ENCODE results near the gene IFNL1. TPM values are rescaled to one million over a fixed set of nuclear protein-coding genes. Genes with fewer than 3 reads are reported as not detected.
A peak's percentile ranks its signal among the peaks of the same experiment; 100 is the strongest.
"Not testable (repeated sequence)": the region's sequence is repeated elsewhere in the genome, so short reads cannot be mapped to it uniquely, and the experiment has no call there.

IFNL1 gene
- total RNA-seq, 1 donor from 2014 or later, result not detected

- Mint-ChIP-seq H3K27me3 (ENCODE audit: low read depth) (peaks cover 45% of the 10 kb centered on the region), H3K4me3 (ENCODE audit: unreplicated experiment) (no peak overlapping the region), H3K36me3 (ENCODE audit: low read depth) (peaks cover 2% of the 10 kb centered on the region), H3K27ac (ENCODE audit: unreplicated experiment) (no peak overlapping the region), H3K4me1 (ENCODE audit: low read depth) (no peaks in the 10 kb centered on the region), H3K9me3 (ENCODE audit: low read depth) (peaks cover 7% of the 10 kb centered on the region)
- no peak for TF ChIP-seq CTCF (IDR thresholded peaks at IDR 0.05)
- DNase-seq (ENCODE audit: low spot score), result no peak
Observed at GRCh38 chr19:39261704-39262103, 34.5 kb upstream of the IFNL1 start.

GRCh38 chr19:39262496-39262895 lies 33.7 kb upstream of the IFNL1 start:
- H3K27me3 Mint-ChIP-seq (ENCODE audit: low read depth), result peaks cover 45% of the 10 kb centered on the region

GRCh38 chr19:39263912-39264305 lies 32.3 kb upstream of the IFNL1 start:
- peaks cover 44% of the 10 kb centered on the region for H3K27me3 Mint-ChIP-seq (ENCODE audit: low read depth)
- H3K36me3 Mint-ChIP-seq (ENCODE audit: low read depth), result no peaks in the 10 kb centered on the region
- no peak overlapping the region for H3K4me3 Mint-ChIP-seq (ENCODE audit: unreplicated experiment)
- H3K27ac Mint-ChIP-seq (ENCODE audit: unreplicated experiment), result no peak overlapping the region
- no peak for DNase-seq (ENCODE audit: low spot score)
- H3K4me1 Mint-ChIP-seq (ENCODE audit: low read depth), result no peaks in the 10 kb centered on the region
- TF ChIP-seq CTCF (IDR thresholded peaks at IDR 0.05), result no peak
- no peaks in the 10 kb centered on the region for H3K9me3 Mint-ChIP-seq (ENCODE audit: low read depth)

More at GRCh38 chr19:39262496-39262895, 33.7 kb upstream of the IFNL1 start:
- no peak for TF ChIP-seq CTCF (IDR thresholded peaks at IDR 0.05)
- H3K27ac Mint-ChIP-seq (ENCODE audit: unreplicated experiment), result no peak overlapping the region
- DNase-seq (ENCODE audit: low spot score), result no peak
- H3K9me3 Mint-ChIP-seq (ENCODE audit: low read depth), result no peaks in the 10 kb centered on the region
- no peaks in the 10 kb centered on the region for H3K36me3 Mint-ChIP-seq (ENCODE audit: low read depth)
- no peak overlapping the region for H3K4me3 Mint-ChIP-seq (ENCODE audit: unreplicated experiment)
- H3K4me1 Mint-ChIP-seq (ENCODE audit: low read depth), result no peaks in the 10 kb centered on the region

GRCh38 chr19:39264306-39265290 lies 31.6 kb upstream of the IFNL1 start:
- Mint-ChIP-seq H3K36me3 (ENCODE audit: low read depth) (no peaks in the 10 kb centered on the region), H3K27ac (ENCODE audit: unreplicated experiment) (no peak overlapping the region), H3K27me3 (ENCODE audit: low read depth) (peaks cover 49% of the 10 kb centered on the region), H3K4me3 (ENCODE audit: unreplicated experiment) (peak overlapping the region; percentile 6), H3K9me3 (ENCODE audit: low read depth) (no peaks in the 10 kb centered on the region), H3K4me1 (ENCODE audit: low read depth) (no peaks in the 10 kb centered on the region)
- no peak for DNase-seq (ENCODE audit: low spot score)
- TF ChIP-seq CTCF (IDR thresholded peaks at IDR 0.05), result no peak

- no peak overlapping the region for H3K4me3 Mint-ChIP-seq (ENCODE audit: unreplicated experiment)
- no peak for TF ChIP-seq CTCF (IDR thresholded peaks at IDR 0.05)
- no peaks in the 10 kb centered on the region for H3K9me3 Mint-ChIP-seq (ENCODE audit: low read depth)
- no peaks in the 10 kb centered on the region for H3K4me1 Mint-ChIP-seq (ENCODE audit: low read depth)
- no peaks in the 10 kb centered on the region for H3K36me3 Mint-ChIP-seq (ENCODE audit: low read depth)
- no peak overlapping the region for H3K27ac Mint-ChIP-seq (ENCODE audit: unreplicated experiment)
- no peak for DNase-seq (ENCODE audit: low spot score)
- H3K27me3 Mint-ChIP-seq (ENCODE audit: low read depth), result peaks cover 56% of the 10 kb centered on the region
Observed at GRCh38 chr19:39265321-39265916, 30.8 kb upstream of the IFNL1 start.

GRCh38 chr19:39268085-39268484 lies 28.1 kb upstream of the IFNL1 start, which contains the start of gene IFNL2:
Gene IFNL2, plus strand, starts transcription at chr19:39268396. Its CDS starts 173 bp downstream, at chr19:39268569.
- not testable (repeated sequence) for H3K9me3 Mint-ChIP-seq (ENCODE audit: low read depth); H3K36me3 Mint-ChIP-seq (ENCODE audit: low read depth); H3K4me3 Mint-ChIP-seq (ENCODE audit: unreplicated experiment); H3K27ac Mint-ChIP-seq (ENCODE audit: unreplicated experiment); DNase-seq (ENCODE audit: low spot score); H3K4me1 Mint-ChIP-seq (ENCODE audit: low read depth)
- peaks cover 59% of the 10 kb centered on the region for H3K27me3 Mint-ChIP-seq (ENCODE audit: low read depth)

- H3K27me3 Mint-ChIP-seq (ENCODE audit: low read depth), result peaks cover 54% of the 10 kb centered on the region
- H3K27ac Mint-ChIP-seq (ENCODE audit: unreplicated experiment); H3K4me3 Mint-ChIP-seq (ENCODE audit: unreplicated experiment); DNase-seq (ENCODE audit: low spot score); H3K36me3 Mint-ChIP-seq (ENCODE audit: low read depth); H3K9me3 Mint-ChIP-seq (ENCODE audit: low read depth); H3K4me1 Mint-ChIP-seq (ENCODE audit: low read depth): not testable (repeated sequence)
Observed at GRCh38 chr19:39268531-39269223, 27.5 kb upstream of the IFNL1 start.

All from chondrocyte (in vitro differentiated cells).